Stimulated activated CD8-positive, alpha-beta memory T cell treated with anti-CD3 and anti-CD28 coated beads, Interleukin-4, amount 100 ng/mL, for 1 hour (primary cell): ENCODE measurements around the gene NOSIP.

Source experiments
- DNase-seq, 2 donors: peaks; one replicate each; pipeline ENCODE4 v3.0.0-alpha.2; 2020; ENCODE audit warnings: low read depth in 2 of 2, low spot score in 1 of 2

NOSIP gene

DNA sequence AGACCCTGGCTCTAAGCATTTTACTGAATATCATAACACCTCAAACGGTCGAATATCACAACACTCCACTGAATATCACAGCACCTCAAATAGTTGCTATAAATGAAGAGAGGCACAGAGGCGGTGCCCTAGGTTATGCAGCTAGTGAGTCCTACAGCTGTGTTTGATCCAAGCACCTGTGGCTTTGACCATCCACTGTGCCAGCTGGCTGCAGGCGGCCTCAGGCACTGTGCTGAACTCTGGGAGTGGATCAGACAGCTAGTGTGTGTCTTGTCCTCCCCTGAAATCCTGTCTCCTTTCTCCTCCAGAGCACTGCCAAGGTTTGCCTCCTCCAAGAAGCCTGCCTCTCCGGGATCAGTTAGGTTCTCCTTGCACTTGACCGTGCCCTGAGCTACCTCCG, 7.3 kb downstream of the NOSIP start:
- no peak for DNase-seq

DNA sequence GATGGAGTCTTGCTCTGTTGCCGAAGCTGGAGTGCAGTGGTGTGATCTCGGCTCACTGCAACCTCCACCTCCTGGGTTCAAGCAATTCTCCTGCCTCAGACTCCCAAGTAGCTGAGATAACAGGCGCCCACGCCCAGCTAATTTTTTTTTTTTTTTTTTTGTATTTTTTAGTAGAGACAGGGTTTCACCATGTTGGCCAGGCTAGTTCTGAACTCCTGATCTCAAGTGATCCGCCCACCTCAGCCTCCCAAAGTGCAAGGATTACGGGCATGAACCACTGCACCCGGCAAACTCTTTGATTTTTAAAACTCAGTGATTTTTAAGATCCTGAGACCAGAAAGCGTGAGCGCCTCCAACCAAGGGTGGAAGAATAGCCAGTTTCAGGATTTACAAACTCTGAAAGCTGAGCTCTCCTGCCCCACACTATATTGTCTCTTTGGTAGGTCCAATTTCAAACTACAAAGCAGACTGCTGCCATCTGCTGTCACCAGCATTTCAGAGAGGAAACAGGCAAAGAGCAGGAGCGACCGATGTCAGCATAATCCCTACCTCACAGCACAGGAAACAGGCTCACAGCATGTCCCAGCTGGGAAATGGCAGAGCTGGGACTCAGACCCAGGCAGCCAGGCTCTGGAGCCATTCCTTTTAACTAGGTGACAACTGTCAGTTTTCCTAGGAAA, 9.2 kb downstream of the NOSIP start:
- no peak for DNase-seq

DNA sequence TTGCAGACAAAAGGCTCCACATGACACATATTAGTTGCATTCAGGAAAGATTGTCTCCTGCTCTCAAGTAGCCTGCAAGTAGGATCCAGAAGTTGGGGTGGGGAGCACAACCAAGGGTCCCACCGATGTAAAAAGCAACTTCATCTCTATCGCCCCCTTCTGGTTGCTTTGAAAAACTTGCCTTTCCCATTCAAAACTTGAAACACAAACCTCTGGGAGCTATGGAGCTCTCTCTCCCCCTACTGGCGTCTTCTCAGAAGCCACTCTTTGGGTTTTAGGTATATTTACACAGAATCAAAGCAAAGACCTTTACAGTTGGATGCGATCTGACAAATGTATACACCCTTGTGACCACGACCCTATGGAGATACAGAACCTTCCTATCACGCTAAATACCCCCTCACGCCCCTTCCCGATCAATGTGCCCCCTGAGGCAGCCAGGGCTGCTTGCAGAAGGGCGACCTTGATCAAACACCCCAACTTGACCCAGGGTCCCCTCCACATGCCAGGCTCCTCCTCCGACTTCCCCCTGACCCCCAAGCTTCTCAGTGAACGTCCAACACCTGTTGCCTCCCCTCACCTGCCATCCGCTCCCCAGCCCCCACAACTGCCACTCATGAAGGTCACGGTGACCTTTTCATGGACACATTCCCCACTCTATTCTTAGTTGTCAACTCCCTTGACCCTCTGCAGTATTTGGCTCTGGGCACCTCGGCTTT, 10.1 kb downstream of the NOSIP start:
- DNase-seq = no peak

DNA sequence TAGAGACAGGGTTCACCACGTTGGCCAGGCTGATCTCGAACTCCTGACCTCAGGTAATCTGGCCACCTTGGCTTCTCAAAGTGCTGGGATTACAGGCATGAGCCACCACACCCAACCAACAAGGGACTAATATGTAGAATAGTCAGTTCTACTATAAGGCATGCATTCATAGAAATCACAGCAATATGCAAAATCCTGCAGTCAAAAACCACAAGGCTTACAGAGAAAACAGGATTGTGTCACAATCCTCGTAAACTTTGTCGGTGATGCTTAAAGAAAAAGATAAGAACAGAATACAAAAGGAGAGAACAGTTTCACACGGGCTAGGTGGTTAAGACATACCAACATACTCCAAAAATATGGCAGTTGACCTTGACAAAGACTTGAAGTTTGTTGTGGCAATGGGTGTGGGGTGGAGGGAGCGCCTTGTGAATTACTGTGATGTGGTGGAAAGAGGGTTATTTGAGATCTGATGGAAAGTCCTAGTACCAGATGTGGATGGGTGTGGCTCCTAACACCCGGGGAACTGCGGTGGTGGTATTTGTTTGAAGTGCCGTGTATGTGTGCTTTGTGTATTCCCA, 12.4 kb downstream of the NOSIP start:
- no peak for DNase-seq

DNA sequence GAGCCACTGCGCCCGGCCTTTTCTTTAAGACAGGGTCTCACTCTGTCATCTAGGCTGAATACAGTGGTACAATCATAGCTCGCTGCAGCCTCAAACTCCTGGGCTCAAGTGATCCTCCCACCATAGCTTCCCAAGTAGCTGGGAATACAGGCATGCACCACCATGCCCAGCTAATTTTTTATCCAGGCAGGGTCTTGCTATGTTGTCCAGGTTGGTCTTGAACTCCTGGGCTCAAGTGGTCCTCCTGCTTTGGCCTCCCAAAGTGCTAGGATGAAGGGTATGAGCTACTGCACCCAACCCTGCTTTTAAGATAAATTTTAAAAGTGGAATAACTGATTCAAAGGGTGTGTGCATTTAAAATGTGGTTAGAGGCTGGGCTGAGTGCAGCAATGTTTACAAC, 14.1 kb downstream of the NOSIP start:
- DNase-seq = no peak

DNA sequence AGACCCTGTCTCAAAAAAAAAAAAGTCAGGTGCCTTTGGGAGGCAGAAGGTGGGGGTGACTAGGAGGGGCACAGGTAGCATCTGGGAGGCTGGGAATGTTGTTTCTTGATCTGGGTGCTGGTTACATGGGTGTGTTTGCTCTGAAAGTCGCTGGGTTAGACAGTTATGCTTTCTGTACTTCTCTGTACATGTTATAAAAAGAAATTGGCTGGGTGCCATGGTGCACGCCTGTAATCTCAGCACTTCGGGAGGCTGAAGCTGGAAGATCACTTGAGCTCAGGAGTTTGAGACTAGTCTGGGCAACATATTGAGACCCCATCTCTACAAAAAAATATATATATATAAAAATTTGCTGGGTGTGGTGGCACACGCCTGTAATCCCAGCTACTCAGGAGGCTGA, 15.1 kb downstream of the NOSIP start:
- no peak for DNase-seq

DNA sequence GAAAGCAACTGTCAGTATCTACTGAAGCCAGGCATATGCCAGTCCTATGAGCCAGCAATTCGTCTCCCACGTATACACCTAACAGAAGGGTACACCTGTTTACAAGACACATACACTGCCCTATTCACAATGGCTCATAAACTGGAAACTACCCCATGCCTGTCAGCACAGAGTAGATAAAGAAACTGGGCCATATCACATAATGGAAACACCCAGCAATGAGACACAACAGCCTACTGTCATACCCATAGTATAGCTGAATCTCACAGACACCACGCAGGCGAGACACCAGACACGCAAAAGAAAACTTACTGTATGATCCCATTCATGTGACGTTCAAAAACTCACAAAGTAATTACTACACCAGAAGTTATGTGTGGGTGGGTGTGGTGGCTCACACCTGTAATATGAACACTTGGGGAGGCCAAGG, 15.7 kb downstream of the NOSIP start:
- DNase-seq = no peak

DNA sequence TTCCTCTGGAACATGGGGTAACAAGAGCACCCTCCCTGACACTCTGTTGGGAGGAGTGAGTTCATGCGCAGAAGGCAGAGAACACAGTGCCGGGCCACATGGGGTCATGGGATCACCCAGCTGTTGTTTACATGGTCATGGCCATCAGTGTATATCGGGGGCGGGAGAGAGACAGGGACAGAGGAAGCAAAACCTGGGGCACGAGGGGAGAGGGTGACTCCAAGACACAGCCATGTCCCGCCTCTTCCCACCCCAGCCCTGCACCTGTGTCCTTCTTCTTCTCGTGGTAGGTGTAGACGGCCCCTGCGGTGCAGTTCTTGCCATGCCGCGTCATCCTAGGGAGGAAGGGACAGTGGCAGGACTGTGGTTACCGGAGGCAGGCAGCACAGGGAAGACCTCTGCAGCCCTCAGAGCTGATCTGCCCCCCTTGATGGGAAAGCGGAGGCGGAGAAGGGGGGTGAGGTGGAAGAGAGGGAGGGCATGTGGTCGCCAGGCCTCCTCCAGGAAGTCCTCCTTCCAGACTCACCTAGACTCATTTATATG, 19.9 kb downstream of the NOSIP start:
- DNase-seq = no peak

DNA sequence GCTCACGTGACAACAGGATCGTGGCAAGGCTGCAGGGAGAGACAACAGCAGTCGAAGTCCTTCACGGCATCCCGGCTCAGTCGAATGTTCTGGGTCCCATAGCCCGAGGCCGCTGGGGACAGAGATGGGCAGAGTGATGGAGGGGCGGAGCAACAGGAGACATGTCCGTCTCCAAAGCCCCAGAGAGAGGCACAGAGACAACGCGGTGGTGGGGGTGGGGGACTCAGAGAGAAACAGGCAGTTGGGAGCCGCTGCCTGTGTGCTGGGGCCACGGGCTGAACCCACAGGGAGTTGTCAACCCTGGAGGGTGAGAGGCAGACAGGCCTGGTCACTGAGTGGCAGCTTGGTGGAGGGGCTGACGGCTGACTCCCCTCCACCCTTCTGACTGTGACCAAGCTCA, 20.4 kb downstream of the NOSIP start:
- no peak for DNase-seq

DNA sequence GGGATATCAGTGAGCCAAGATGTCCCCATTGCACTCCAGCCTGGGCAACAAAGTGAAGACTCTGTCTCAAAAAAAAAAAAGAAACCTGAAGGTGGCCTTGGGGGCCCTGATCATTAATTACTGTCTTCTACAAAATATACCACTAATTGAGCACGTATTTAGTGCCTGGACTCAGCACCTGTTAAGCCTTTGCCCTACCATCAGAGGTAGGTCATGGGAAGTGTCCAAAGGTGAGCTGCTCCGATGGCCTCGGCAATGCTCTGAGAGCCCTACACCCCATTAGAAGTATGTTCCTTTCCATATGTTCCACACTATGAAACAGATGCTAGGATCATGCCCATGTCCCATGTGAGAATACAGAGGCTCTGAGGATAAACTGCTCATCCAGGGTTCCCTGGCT, 20.9 kb downstream of the NOSIP start:
- DNase-seq = no peak

DNA sequence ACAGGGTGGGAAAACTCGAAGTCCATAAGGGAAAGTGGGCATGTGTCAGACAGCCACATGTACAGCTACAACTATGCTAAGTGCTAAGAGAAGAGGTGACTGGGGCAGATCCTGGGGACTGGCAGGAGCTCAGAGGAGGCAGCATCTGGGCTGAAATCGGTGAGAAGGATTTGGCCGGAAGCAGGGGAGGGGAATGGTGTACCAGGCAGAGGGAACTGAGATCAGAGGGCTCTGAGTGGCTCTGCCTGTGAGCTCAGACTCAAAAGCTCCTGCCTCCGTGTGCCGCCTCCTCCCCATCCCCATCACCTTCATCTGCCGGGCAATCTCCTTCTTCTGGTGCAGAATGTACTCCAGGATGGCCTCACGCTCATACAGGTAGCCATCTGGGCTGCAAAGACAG, 21.8 kb downstream of the NOSIP start:
- no peak for DNase-seq

DNA sequence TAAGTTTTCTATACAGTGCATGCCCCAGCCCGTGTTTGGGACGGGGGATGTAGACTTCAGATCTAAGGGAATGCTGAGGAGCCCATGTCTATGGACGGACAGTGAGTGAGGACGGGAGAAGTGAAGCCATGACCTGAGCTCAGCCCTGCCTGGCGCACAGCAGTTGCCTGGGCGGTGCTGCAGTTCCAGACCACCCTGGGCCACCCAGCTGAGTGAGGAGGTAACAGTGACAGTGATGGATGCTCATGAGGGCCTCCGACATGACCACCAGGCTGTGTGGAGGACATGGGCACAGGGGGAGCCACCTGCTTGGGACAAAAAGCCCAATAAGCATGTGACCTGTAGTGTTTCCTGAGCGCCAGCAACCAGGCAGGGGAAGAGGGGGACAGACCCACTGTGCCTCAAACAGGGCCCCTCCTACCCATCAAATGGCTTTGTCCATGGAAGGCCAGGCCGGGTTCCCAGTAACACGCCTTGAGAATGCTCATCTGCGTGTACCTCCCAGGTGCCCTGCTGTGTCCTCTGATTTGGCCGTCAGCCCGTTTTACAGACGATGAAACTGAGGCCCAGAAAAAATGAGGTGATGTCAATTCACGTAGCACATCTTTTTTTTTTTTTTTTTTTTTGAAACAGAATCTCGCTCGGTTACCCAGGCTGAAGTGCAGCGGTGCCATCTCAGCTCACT, 22.6 kb downstream of the NOSIP start:
- DNase-seq = no peak

DNA sequence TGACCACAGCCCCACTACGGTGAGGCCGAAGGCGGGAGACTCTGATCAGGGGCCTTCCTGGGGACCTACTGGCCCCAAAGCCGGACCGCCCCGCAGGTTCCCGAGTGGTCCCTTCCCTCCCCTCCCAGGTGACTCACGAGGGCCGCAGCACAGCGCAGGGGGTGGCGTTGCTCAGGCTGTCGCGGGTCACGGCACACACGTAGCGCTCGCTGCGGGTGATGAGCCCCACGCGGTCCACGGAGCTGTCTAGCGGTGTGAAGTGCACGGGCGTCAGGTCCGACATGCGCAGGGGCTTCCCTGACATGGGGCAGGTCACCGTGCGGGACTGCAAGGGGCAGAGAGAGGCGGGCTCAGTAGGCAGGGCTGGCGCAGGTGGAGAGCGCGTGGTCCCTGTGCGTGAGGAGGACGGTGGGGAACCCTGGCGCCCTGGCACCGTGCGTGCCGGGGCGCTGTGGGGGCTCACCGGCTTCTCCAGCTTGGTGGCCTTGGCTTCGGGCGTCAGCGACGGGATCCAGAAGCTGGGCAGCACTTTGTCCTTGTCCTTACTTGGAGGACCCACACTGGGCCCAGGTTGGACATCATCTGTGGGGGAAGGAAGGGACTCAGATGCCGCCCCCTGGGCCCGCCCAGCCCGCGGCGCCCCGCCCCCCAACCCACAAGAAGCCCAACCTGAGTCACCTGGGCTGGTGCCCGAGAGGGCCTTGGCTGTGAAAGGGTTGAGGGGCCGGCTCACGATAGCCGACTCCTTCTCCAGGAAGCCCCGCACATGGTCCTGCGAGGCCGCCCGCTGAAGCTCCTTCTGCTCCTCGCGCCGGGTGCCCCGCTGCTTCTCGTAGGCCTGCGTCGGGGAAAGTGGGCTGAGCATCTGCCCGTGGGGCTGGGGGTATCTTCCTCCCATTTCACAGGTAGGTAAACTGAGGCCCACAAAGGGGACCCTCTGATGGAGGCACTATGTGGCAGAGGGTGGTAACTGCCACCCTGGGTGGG, 23.7 kb downstream of the NOSIP start:
- no peak for DNase-seq

DNA sequence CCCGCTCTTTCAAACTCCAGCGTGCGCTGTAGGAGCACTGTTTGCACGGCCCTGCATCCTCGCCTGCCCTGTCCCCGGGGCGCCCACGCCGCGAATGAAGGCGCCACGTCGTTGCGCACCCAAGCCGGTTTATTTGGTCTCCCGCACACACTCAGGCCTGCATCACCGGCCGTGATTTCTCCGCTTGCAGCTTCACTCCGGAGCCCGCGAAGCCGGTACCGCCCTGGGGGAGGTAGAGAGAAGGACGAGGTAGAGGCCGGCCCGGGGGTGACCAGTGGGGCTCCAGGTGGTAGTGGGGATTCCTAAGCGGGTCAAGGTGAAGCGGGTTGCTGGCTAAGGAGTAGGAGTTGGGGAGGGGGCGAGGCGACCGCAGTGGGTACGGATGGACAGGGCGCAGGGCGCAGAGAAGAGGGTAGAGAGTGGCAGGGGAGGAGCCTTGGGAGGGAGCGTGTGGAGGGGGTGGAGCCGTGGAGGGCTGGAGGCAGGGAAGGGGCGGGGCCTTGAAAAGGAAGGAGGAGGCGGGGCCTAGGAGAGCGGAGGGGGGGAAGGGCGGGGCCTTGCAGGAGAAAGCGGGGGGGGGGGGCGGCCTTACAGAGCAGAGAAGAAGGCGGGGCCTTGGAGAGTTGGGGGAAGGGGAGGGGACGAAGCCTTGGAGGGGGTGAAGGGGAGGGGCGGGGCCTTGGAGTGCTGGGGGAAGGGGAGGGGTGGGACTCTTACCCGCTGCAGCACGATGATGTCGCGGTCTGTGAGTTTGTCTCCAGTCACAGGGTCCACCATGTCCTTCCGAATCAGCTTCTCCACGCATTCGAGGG, 24.6 kb downstream of the NOSIP start:
- DNase-seq = peak in 1 of 2 donors; percentile 71

DNA sequence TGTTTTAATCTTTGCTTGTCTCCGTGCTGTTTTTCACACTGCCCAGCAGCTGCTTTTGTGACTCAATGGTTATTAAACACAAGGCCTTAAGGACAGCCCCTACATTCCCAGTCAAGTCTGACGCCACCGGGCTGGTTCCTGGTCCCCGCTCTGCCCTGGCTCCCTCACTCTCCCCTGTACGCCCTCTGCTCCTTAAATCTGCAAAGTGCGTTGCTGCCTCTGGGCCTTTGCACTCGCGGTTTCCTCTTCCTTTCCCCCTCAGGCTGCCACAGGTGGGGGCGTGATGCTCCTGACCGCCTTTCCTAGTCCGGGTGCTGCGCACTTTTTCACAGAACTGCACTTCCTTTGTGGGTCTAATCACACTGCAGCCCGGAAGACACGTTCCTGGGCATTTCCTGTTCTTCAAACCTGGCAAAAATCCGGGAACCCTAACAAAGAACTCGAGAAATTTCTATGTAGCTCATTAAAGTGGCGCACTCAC, 25.6 kb downstream of the NOSIP start:
- DNase-seq = no peak

DNA sequence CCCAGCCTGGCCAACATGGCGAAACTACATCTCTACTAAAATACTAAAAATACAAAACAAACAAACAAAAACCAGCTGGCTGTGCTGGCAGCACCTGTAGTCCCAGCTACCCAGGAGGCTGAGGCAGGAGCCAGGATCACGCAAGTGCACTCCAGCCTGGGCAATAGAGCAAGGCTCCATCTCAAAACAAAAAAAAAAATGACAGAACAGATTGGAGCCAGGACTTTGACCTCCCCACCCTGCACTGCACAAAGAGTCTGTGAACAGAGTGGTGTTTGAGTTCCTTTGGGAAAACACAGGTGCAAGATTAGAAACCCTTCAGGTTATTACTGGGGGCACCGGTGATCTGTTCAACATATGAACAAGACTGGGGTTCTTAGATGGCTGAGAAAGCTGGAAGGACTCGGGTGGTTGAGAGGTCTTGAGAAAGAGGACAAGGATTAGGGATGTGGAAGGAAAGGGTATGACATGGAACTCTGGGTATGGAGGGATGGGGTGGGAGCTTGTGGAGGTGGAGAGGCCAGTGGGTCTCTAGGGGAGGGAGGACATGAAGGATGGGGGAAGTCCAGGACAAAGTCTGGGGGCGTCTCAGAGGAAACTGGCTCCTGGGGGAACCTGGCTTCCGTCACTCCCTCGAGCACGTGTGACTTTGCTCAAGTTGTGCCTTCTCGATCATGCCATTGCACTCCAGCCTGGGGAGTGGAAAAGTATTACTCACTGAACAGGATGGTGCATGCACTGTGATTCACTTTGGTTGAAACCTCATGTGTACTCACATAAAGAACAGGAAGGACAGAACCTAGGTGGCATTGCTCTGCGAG, 26.7 kb downstream of the NOSIP start:
- no peak for DNase-seq

DNA sequence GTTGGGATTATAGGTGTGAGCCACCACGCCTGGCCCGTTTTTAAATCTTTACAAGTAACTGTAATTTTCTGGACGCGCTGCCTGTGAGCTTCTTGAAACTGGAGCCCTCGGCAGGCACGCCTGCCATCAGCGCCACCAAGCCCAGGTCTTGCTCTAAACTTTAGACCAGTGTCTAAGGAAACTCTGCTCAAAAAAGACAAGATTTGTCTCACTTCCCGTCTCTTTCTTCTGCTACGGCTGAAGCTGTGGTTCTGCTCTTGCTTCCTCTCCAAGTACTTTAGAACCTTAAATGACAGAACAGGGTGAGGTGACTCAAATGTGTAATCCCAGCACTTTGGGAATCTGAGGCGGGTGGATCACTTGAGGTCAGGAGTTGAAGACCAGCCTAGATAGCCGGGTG, 27.6 kb downstream of the NOSIP start:
- no peak for DNase-seq

DNA sequence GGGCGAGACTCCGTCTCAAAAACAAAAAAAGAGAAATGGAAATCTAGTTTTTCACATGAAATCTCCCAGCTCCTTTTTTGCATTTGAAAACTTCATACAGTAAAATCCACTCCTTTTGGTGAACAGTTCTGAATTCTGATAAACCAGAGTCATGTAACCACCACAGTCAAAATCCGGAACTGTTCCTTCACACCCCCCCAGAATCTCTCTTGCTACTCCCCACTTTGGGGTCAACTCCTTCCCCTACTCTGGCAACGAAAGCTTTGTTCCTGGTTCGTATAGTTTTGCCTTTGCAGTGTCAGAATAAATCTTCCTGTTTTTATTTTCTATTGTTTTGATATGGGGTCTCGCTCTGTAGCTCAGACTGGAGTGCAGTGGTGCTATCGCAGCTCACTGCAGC, 28.8 kb downstream of the NOSIP start:
- no peak for DNase-seq

DNA sequence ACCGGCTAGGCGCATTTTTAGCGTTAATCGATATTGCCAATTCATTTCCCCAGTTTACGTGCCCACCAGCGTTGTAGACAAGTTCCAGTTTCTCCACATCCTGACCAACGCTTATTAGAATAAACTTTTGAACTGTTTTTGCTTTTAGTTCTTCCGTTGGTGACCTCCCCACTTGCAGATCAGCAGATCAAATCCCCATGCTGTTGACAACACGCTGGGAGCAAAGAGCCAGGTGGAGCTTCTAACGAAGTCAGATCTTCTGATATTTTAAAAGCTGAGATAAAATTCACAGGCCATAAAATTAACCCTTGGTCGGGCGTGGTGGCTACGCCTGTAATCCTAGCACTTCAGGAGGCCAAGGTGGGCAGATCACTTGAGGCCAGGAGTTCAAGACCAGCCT, 31.3 kb downstream of the NOSIP start:
- no peak for DNase-seq
